Body of pancreas (tissue), 4 donors: ENCODE measurements around the gene PLEKHG5. TPM values are rescaled to one million over a fixed set of nuclear protein-coding genes. Genes with fewer than 3 reads are reported as not detected.

Experiments
- ATAC-seq: fragments of 150-250 bp; one replicate; pipeline ENCODE4 v1.9.1; 2016
- DNase-seq, 4 donors: peaks; one replicate each; pipeline ENCODE4 v3.0.0-alpha.2; 2019
- H3K27ac ChIP-seq, 4 donors: fragments of 200-600 bp; sonication (generic); 1 replicate in 3 of 4; 2 replicates in 1 of 4; pipeline versions ENCODE4 v1.5.1 to v1.6.1; 2016 to 2019; ENCODE audit warnings: mild to moderate bottlenecking in 1 of 4, mixed read lengths in 1 of 4, moderate library complexity in 1 of 4
- H3K27me3 ChIP-seq, 2 donors: fragments of 200-600 bp; sonication (generic); one replicate each; pipeline ENCODE4 v1.6.0; 2016; ENCODE audit warnings: mild to moderate bottlenecking in 1 of 2
- H3K36me3 ChIP-seq, 2 donors: fragments of 200-600 bp; sonication (generic); replicated peaks in 1 of 2; 2 replicates each; pipeline ENCODE4 v1.5.1; 2016; ENCODE audit warnings: low read depth in 2 of 2; ENCODE audit not compliant: insufficient read depth in 1 of 2
- H3K4me1 ChIP-seq: fragments of 200-600 bp; sonication (generic); one replicate; pipeline ENCODE4 v1.6.0; 2016
- H3K4me3 ChIP-seq, 2 donors: fragments of 200-600 bp; sonication (generic); 1 replicate in 1 of 2; 2 replicates in 1 of 2; pipeline ENCODE4 v1.5.1; 2016 to 2019
- H3K9me3 ChIP-seq, 3 donors: fragments of 200-600 bp; sonication (generic); 1 replicate in 2 of 3; 2 replicates in 1 of 3; pipeline ENCODE4 v1.5.1; 2016
- CTCF ChIP-seq, 7 experiments: fragments of 450-650 bp in 4 of 7; fragments of 200-600 bp in 3 of 7; sonication (generic) in 3 of 7; IDR thresholded peaks; one replicate each; pipeline ENCODE4 v1.5.1; 2016 to 2019; ENCODE audit warnings: antibody characterized with exemption in 7 of 7
- POLR2A ChIP-seq, 3 donors: fragments of 450-650 bp; IDR thresholded peaks; one replicate each; pipeline ENCODE4 v1.6.1; 2016; ENCODE audit warnings: antibody characterized with exemption in 3 of 3, mild to moderate bottlenecking in 2 of 3
- WGBS, 2 donors: methylation state at CpG; one replicate each; pipeline ENCODE4 v1.1.5; 2017; 5-methylcytosine and 5-hydroxymethylcytosine counted together
- intact Hi-C: fragments of 100-400 bp; cut with DNase I; formaldehyde crosslinking; loops from one replicate; pipeline ENCODE4 v1.15.1; 2023
- total RNA-seq, 2 donors: library from RNA; depleted of rRNA; stranded (reverse); fragments of >200 nt; gene quantifications; one replicate each; pipeline ENCODE4 v1.1.0, GENCODE V29; 2016

The PLEKHG5 gene
- total RNA-seq, 2 donors from 2014 or later = 5.2 to 8.6 TPM

- Histone ChIP-seq H3K4me3 (no peak overlapping the region), H3K27ac (no peak overlapping the region)
- no peak for ATAC-seq
Observed at GRCh38 chr1:6484826-6485167, 6.7 kb downstream of the PLEKHG5 start.

GRCh38 chr1:6483761-6484117 is 7.7 kb downstream of the PLEKHG5 start:
- no peak for DNase-seq
- no peak overlapping the region for H3K4me3 ChIP-seq

More at GRCh38 chr1:6484826-6485167, 6.7 kb downstream of the PLEKHG5 start:
- intact Hi-C loops = loop anchor here (10.0 kb wide), 1 partner anchor 160 kb away; no protein-coding TSS in a partner anchor
- no peak for TF ChIP-seq POLR2A (IDR thresholded peaks at IDR 0.05)
- TF ChIP-seq CTCF (IDR thresholded peaks at IDR 0.05) = no peak
- no peaks in the 10 kb centered on the region for H3K9me3 ChIP-seq
- no peaks in the 10 kb centered on the region for H3K36me3 ChIP-seq
- no peak for DNase-seq
- peaks cover 0 to 17% of the 10 kb centered on the region in 2 donors for H3K27me3 ChIP-seq
- H3K4me1 ChIP-seq = peaks cover 21% of the 10 kb centered on the region
- 43 to 52% methylated on average over 6 to 10 of the region's 13 CpGs for WGBS, 2 donors

GRCh38 chr1:6483017-6483760 is 8.3 kb downstream of the PLEKHG5 start:
- no peak for ATAC-seq
- peaks cover 0 to 17% of the 10 kb centered on the region in 2 donors for H3K27me3 ChIP-seq
- no peaks in the 10 kb centered on the region for H3K9me3 ChIP-seq
- DNase-seq = no peak
- 76 to 87% methylated on average over 9 to 14 of the region's 14 CpGs for WGBS, 2 donors
- H3K4me1 ChIP-seq = peaks cover 18% of the 10 kb centered on the region
- TF ChIP-seq POLR2A (IDR thresholded peaks at IDR 0.05) (no peak), CTCF (IDR thresholded peaks at IDR 0.05) (no peak)
- intact Hi-C loops = loop anchor here (10.0 kb wide), 1 partner anchor 162 kb away; no protein-coding TSS in a partner anchor
- no peak overlapping the region for H3K4me3 ChIP-seq
- H3K36me3 ChIP-seq = no peaks in the 10 kb centered on the region
- no peak overlapping the region for H3K27ac ChIP-seq

More at GRCh38 chr1:6483761-6484117, 7.7 kb downstream of the PLEKHG5 start:
- TF ChIP-seq POLR2A (IDR thresholded peaks at IDR 0.05) = no peak
- TF ChIP-seq CTCF (IDR thresholded peaks at IDR 0.05) = no peak
- H3K27ac ChIP-seq = no peak overlapping the region
- intact Hi-C loops = loop anchor here (10.0 kb wide), 1 partner anchor 161 kb away; no protein-coding TSS in a partner anchor
- H3K27me3 ChIP-seq = peaks cover 0 to 17% of the 10 kb centered on the region in 2 donors
- H3K36me3 ChIP-seq = no peaks in the 10 kb centered on the region
- WGBS, 2 donors = 98 to 100% methylated on average over 3 to 7 of the region's 7 CpGs
- ATAC-seq = no peak
- peaks cover 18% of the 10 kb centered on the region for H3K4me1 ChIP-seq
- no peaks in the 10 kb centered on the region for H3K9me3 ChIP-seq

- no peak for TF ChIP-seq POLR2A (IDR thresholded peaks at IDR 0.05)
- no peak for TF ChIP-seq CTCF (IDR thresholded peaks at IDR 0.05)
- ATAC-seq (no peak), DNase-seq (no peak)
- Histone ChIP-seq H3K27ac (no peak overlapping the region), H3K4me3 (no peak overlapping the region), H3K36me3 (no peaks in the 10 kb centered on the region), H3K4me1 (peaks cover 18% of the 10 kb centered on the region), H3K9me3 (no peaks in the 10 kb centered on the region), H3K27me3 (peaks cover 0 to 17% of the 10 kb centered on the region in 2 donors)
- intact Hi-C loops = loop anchor here (10.0 kb wide), 1 partner anchor 163 kb away; no protein-coding TSS in a partner anchor
- 87 to 92% methylated on average over 5 of the region's 5 CpGs for WGBS, 2 donors
Observed at GRCh38 chr1:6481820-6482219, 9.6 kb downstream of the PLEKHG5 start.
